Measurements from ENCODE around the gene DNASE2B. TPM values are rescaled to one million over a fixed set of nuclear protein-coding genes. Genes with fewer than 3 reads are reported as not detected.

Gene DNASE2B
- polyA plus RNA-seq, 1 donor from 2014 or later = 27.9 TPM

DNA sequence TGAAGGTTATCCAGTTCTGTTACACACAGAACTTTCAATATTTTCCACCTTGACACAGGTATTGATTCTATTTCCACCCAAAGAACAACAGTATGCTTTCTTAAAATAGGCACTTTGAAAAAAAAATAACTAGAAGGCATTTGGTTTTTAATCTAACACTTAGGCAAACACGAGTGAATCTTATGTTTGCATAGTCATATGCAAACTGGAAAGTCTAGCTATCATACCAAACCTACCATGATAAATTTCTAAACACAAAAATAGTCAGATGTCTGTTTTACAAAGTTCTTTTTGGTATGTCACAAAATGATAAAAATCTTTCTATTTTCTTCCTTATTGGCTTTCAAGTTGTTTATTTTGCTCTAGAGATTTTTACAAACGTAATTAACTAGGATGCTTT, 11.6 kb downstream of the DNASE2B start:
- TF ChIP-seq, protein P1, sequence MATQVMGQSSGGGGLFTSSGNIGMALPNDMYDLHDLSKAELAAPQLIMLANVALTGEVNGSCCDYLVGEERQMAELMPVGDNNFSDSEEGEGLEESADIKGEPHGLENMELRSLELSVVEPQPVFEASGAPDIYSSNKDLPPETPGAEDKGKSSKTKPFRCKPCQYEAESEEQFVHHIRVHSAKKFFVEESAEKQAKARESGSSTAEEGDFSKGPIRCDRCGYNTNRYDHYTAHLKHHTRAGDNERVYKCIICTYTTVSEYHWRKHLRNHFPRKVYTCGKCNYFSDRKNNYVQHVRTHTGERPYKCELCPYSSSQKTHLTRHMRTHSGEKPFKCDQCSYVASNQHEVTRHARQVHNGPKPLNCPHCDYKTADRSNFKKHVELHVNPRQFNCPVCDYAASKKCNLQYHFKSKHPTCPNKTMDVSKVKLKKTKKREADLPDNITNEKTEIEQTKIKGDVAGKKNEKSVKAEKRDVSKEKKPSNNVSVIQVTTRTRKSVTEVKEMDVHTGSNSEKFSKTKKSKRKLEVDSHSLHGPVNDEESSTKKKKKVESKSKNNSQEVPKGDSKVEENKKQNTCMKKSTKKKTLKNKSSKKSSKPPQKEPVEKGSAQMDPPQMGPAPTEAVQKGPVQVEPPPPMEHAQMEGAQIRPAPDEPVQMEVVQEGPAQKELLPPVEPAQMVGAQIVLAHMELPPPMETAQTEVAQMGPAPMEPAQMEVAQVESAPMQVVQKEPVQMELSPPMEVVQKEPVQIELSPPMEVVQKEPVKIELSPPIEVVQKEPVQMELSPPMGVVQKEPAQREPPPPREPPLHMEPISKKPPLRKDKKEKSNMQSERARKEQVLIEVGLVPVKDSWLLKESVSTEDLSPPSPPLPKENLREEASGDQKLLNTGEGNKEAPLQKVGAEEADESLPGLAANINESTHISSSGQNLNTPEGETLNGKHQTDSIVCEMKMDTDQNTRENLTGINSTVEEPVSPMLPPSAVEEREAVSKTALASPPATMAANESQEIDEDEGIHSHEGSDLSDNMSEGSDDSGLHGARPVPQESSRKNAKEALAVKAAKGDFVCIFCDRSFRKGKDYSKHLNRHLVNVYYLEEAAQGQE (IDR thresholded peaks at IDR 0.05; ENCODE audit: borderline replicate concordance) = no peak
- TF ChIP-seq MXI1 (conservative IDR thresholded peaks at IDR 0.05; ENCODE audit: poor library complexity, severe bottlenecking) (no peak), EP300 (conservative IDR thresholded peaks at IDR 0.05; ENCODE audit: poor library complexity, severe bottlenecking) (no peak), EZH2 (IDR thresholded peaks at IDR 0.05; ENCODE audit: borderline replicate concordance, insufficient read depth, low read length, poor library complexity, severe bottlenecking) (no peak), RAD21 (conservative IDR thresholded peaks at IDR 0.05) (no peak), SMC3 (conservative IDR thresholded peaks at IDR 0.05; ENCODE audit: poor library complexity) (no peak)
- Histone ChIP-seq H3K4me3 (ENCODE audit: low read length) (peak overlapping the region; percentile 42), H3K27ac (ENCODE audit: low read length) (peak overlapping the region; percentile 7)

DNA sequence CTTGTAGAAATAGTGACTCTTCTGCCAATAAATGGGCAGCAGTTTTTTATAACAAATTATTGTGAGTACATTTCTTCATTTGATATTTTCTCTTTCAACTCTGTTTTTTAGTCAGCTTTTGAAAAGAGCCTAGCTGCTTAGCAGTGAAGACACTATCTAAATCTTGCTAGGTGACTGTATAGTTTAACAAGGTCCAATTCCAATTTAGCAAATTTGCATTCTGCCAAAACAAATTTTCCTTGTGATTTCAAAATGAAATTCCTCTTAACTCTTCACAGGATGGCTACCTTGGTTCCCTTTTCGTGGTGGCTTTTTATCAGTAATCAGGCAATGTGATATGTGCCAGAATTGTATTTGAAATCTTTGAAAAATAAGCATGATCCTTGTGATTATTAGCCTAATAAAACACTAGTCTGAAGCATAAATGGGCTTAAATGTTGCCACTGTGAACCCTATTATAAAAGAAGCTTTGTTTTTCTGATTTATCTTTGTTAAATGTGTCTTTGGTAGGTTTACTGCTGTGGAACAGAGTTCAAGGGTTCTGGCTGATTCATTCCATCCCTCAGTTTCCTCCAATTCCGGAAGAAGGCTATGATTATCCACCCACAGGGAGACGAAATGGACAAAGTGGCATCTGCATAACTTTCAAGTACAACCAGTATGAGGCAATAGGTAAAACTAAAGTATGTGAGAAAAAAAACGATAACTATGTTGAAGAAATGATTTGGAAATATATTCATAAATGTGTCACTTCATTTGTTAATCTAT, 12.2 kb downstream of the DNASE2B start:
- H3K79me2 ChIP-seq (replicated peaks; ENCODE audit: insufficient read depth, low read length) = peaks cover 15% of the 10 kb centered on the region
- H3F3A ChIP-seq (ENCODE audit: insufficient read depth, low read length, poor library complexity, severe bottlenecking) = peaks cover 3% of the 10 kb centered on the region
- TF ChIP-seq, protein P1 (IDR thresholded peaks at IDR 0.05; ENCODE audit: borderline replicate concordance) = no peak
- TF ChIP-seq POLR2AphosphoS5 (IDR thresholded peaks at IDR 0.05) = no peak
- no peak for TF ChIP-seq TAF1 (IDR thresholded peaks at IDR 0.05; ENCODE audit: low read depth)
- TF ChIP-seq RAD21 (conservative IDR thresholded peaks at IDR 0.05) = no peak
- TF ChIP-seq MXI1 (conservative IDR thresholded peaks at IDR 0.05; ENCODE audit: poor library complexity, severe bottlenecking) = no peak
- TF ChIP-seq EP300 (conservative IDR thresholded peaks at IDR 0.05; ENCODE audit: poor library complexity, severe bottlenecking) = no peak
- TF ChIP-seq, protein P2, sequence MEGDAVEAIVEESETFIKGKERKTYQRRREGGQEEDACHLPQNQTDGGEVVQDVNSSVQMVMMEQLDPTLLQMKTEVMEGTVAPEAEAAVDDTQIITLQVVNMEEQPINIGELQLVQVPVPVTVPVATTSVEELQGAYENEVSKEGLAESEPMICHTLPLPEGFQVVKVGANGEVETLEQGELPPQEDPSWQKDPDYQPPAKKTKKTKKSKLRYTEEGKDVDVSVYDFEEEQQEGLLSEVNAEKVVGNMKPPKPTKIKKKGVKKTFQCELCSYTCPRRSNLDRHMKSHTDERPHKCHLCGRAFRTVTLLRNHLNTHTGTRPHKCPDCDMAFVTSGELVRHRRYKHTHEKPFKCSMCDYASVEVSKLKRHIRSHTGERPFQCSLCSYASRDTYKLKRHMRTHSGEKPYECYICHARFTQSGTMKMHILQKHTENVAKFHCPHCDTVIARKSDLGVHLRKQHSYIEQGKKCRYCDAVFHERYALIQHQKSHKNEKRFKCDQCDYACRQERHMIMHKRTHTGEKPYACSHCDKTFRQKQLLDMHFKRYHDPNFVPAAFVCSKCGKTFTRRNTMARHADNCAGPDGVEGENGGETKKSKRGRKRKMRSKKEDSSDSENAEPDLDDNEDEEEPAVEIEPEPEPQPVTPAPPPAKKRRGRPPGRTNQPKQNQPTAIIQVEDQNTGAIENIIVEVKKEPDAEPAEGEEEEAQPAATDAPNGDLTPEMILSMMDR (IDR thresholded peaks at IDR 0.05; ENCODE audit: poor library complexity, severe bottlenecking) = no peak
- TF ChIP-seq SMC3 (conservative IDR thresholded peaks at IDR 0.05; ENCODE audit: poor library complexity) = no peak
- no peak for TF ChIP-seq EZH2 (IDR thresholded peaks at IDR 0.05; ENCODE audit: borderline replicate concordance, insufficient read depth, low read length, poor library complexity, severe bottlenecking)
- H3K4me3 ChIP-seq (ENCODE audit: low read length) = peak overlapping the region; percentile 42
- H2AFZ ChIP-seq (ENCODE audit: low read depth, low read length) = no peak overlapping the region
- no peaks in the 10 kb centered on the region for H4K20me1 ChIP-seq (ENCODE audit: insufficient read depth)
- H3K9me2 ChIP-seq (ENCODE audit: insufficient read depth, low read length) = no peaks in the 10 kb centered on the region
- H3K36me3 ChIP-seq (ENCODE audit: insufficient read depth, low read length) = no peaks in the 10 kb centered on the region
- no peaks in the 10 kb centered on the region for H3K9me3 ChIP-seq (ENCODE audit: low read length)
- H3K4me2 ChIP-seq (ENCODE audit: low read length) = no peak overlapping the region
- H3K27ac ChIP-seq (ENCODE audit: low read length) = no peak overlapping the region
- no peaks in the 10 kb centered on the region for H3K27me3 ChIP-seq (ENCODE audit: insufficient read depth, low read depth, low read length)
- H3K9ac ChIP-seq (ENCODE audit: low read length) = no peak overlapping the region

More for the DNA sequence above, 11.6 kb downstream of the DNASE2B start:
- Histone ChIP-seq H3K27me3 (ENCODE audit: insufficient read depth, low read depth, low read length) (no peaks in the 10 kb centered on the region), H3K79me2 (replicated peaks; ENCODE audit: insufficient read depth, low read length) (peaks cover 15% of the 10 kb centered on the region), H3K9me3 (ENCODE audit: low read length) (no peaks in the 10 kb centered on the region), H4K20me1 (ENCODE audit: insufficient read depth) (no peaks in the 10 kb centered on the region), H2AFZ (ENCODE audit: low read depth, low read length) (no peak overlapping the region), H3K9me2 (ENCODE audit: insufficient read depth, low read length) (no peaks in the 10 kb centered on the region), H3K4me2 (ENCODE audit: low read length) (no peak overlapping the region), H3F3A (ENCODE audit: insufficient read depth, low read length, poor library complexity, severe bottlenecking) (peaks cover 3% of the 10 kb centered on the region), H3K9ac (ENCODE audit: low read length) (no peak overlapping the region), H3K36me3 (ENCODE audit: insufficient read depth, low read length) (no peaks in the 10 kb centered on the region)
